MM.1S (cell line): ENCODE measurements around the gene COMT.

ENCODE experiments used
- DNase-seq: peaks from one replicate; pipeline ENCODE4 v3.0.0-alpha.2; 2015
- H2AFZ ChIP-seq: fragments of 300-600 bp; sonication (generic); 2 replicates; pipeline ENCODE4 v1.6.0; 2016; ENCODE audit warnings: antibody characterized with exemption, low read length
- H3F3A ChIP-seq: fragments of 300-600 bp; sonication (generic); 2 replicates; pipeline ENCODE4 v1.6.1; 2016; ENCODE audit warnings: mild to moderate bottlenecking, antibody characterized with exemption, low read length, moderate library complexity, mixed read lengths; ENCODE audit not compliant: insufficient read depth
- H3K27ac ChIP-seq: fragments of 300-600 bp; sonication (generic); 2 replicates; pipeline ENCODE4 v1.5.1; 2016; ENCODE audit warnings: mild to moderate bottlenecking, low read length
- H3K27me3 ChIP-seq: fragments of 300-600 bp; sonication (generic); replicated peaks from 2 replicates; pipeline ENCODE4 v1.6.0; 2016; ENCODE audit warnings: low read length; ENCODE audit not compliant: insufficient read depth
- H3K36me3 ChIP-seq: fragments of 300-600 bp; sonication (generic); replicated peaks from 2 replicates; pipeline ENCODE4 v1.6.1; 2016; ENCODE audit warnings: mild to moderate bottlenecking, low read length, mixed read lengths; ENCODE audit not compliant: insufficient read depth
- H3K4me1 ChIP-seq: fragments of 300-600 bp; sonication (generic); 2 replicates; pipeline ENCODE4 v1.6.1; 2016; ENCODE audit warnings: low read length, mixed read lengths
- H3K4me2 ChIP-seq: fragments of 300-600 bp; sonication (generic); 2 replicates; pipeline ENCODE4 v1.6.0; 2016; ENCODE audit warnings: low read depth, low read length
- H3K4me3 ChIP-seq: fragments of 300-600 bp; sonication (generic); 2 replicates; pipeline ENCODE4 v1.5.1; 2016; ENCODE audit warnings: low read length, mixed read lengths
- H3K79me2 ChIP-seq: fragments of 300-600 bp; sonication (generic); 2 replicates; pipeline ENCODE4 v1.6.1; 2016; ENCODE audit warnings: mixed run types, low read length, mixed read lengths
- H3K9ac ChIP-seq: fragments of 300-600 bp; sonication (generic); 2 replicates; pipeline ENCODE4 v1.6.1; 2016; ENCODE audit warnings: low read length, mixed read lengths
- H3K9me2 ChIP-seq: fragments of 300-600 bp; sonication (generic); replicated peaks from 2 replicates; pipeline ENCODE4 v1.6.1; 2016; ENCODE audit warnings: mild to moderate bottlenecking, low read length, mixed read lengths; ENCODE audit not compliant: insufficient read depth
- H3K9me3 ChIP-seq: fragments of 300-600 bp; sonication (generic); replicated peaks from 2 replicates; pipeline ENCODE4 v1.6.1; 2016; ENCODE audit warnings: mild to moderate bottlenecking, low read length, mixed read lengths; ENCODE audit not compliant: insufficient read depth
- H4K20me1 ChIP-seq: fragments of 300-600 bp; sonication (generic); 2 replicates; pipeline ENCODE4 v1.6.1; 2016; ENCODE audit warnings: mild to moderate bottlenecking, low read length, moderate library complexity, mixed read lengths; ENCODE audit not compliant: insufficient read depth
- EZH2 ChIP-seq: fragments of 300-600 bp; sonication (generic); optimal IDR thresholded peaks from 2 replicates; pipeline ENCODE3; 2017; ENCODE audit warnings: low read depth, mild to moderate bottlenecking, antibody characterized with exemption, low read length, mixed read lengths
- EZH2phosphoT487 ChIP-seq: fragments of 300-600 bp; sonication (generic); IDR thresholded peaks from 2 replicates; pipeline ENCODE4 v1.6.1; 2018; ENCODE audit warnings: antibody characterized with exemption, low read length
- TF ChIP-seq, protein P1 (sequence below): fragments of 300-600 bp; sonication (generic); IDR thresholded peaks from 2 replicates; pipeline ENCODE4 v1.5.1; 2016; ENCODE audit warnings: antibody characterized with exemption, low read length, mixed read lengths

COMT gene

DNA sequence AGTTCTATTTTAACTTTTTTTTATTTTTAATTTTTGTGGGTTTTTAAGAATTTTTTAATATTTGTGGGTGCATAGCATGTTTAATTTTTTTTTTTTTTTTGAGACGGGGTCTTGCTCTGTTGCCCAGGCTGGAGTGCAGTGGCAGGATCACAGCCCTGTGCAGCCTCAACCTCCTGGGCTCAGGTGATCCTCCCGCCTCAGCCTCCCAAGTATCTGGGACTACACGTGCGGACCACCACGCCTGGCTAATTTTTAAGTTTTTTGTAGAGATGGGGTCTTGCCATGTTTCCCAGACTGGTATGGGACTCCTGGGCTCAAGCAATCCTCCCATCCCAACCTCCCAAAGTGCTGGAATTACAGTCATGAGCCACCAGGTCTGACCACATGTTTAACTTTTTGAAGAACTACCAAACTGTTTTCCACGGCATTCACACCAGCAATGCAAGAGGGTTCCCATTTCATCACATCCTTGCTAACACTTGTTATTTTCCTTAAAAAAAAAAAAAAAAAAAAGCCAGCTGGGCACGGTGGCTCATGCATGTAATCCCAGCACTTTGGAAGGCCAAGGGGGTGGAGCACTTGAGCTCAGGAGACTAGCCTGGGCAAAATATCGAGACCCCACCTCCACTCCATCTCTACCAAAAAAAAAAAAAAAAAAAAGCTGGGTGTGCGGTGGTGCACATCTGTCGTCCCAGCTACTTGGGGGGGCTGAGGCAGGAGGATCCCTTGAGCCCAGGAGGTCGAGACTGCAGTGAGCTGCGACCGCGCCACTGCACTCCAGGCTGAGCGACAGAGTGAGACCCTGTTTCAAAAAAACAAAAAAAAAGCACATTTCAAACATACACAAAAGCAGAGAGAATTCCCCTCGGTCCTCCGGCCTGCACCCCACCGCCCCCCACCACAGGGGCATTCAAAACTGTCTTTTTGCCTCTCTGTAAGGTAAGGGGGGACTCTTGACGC, 16.8 kb downstream of the COMT start:
- Histone ChIP-seq H3K4me1 (peaks cover 3% of the 10 kb centered on the region; the same call in 1 of the 2 replicates), H3K9me2 (no peaks in the 10 kb centered on the region), H3K36me3 (no peaks in the 10 kb centered on the region), H3K4me3 (no peak overlapping the region), H4K20me1 (no peaks in the 10 kb centered on the region), H3K27me3 (no peaks in the 10 kb centered on the region), H3K9ac (no peak overlapping the region), H3K79me2 (no peaks in the 10 kb centered on the region), H3K27ac (no peak overlapping the region), H3K4me2 (no peak overlapping the region), H2AFZ (no peak overlapping the region), H3F3A (no peaks in the 10 kb centered on the region), H3K9me3 (no peaks in the 10 kb centered on the region)
- TF ChIP-seq EZH2: no peak
- TF ChIP-seq, protein P1, sequence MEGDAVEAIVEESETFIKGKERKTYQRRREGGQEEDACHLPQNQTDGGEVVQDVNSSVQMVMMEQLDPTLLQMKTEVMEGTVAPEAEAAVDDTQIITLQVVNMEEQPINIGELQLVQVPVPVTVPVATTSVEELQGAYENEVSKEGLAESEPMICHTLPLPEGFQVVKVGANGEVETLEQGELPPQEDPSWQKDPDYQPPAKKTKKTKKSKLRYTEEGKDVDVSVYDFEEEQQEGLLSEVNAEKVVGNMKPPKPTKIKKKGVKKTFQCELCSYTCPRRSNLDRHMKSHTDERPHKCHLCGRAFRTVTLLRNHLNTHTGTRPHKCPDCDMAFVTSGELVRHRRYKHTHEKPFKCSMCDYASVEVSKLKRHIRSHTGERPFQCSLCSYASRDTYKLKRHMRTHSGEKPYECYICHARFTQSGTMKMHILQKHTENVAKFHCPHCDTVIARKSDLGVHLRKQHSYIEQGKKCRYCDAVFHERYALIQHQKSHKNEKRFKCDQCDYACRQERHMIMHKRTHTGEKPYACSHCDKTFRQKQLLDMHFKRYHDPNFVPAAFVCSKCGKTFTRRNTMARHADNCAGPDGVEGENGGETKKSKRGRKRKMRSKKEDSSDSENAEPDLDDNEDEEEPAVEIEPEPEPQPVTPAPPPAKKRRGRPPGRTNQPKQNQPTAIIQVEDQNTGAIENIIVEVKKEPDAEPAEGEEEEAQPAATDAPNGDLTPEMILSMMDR: no peak
- TF ChIP-seq EZH2phosphoT487: no peak
- no peak for DNase-seq

DNA sequence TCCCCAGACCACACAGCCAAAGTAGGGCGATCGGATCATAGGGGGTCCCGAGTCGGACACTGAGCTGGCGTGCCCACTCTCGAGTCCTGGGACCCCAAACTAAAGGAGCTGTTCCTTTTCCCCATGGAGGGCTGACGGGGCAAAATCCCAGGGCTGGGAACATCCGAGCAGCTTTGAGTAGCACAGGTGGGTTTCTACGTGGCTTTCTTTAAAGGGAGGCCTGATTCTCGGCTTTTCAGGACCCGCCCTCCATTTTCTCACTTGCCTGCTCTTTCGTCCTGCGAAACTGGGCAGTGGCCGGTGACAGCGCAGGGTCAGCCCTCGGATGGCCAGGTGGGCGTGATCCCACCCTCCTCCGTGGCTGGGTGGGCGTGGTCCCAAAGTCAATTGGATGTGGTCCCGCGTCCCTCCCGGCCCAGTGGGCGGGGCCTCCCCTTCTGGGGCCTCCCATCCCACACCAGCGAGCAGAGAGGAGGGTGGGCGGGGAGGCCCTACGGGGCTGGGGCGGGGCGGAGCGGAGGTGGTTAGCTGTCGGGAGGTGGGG, 17.5 kb downstream of the COMT start:
- H3K4me1 ChIP-seq: peaks cover 3% of the 10 kb centered on the region; the same call in 1 of the 2 replicates
- no peak overlapping the region for H3K4me2 ChIP-seq
- no peak overlapping the region for H3K4me3 ChIP-seq
- H3K36me3 ChIP-seq: no peaks in the 10 kb centered on the region
- H3K27ac ChIP-seq: no peak overlapping the region
- no peak overlapping the region for H3K9ac ChIP-seq
- H3K9me3 ChIP-seq: no peaks in the 10 kb centered on the region
- no peaks in the 10 kb centered on the region for H3K27me3 ChIP-seq
- H4K20me1 ChIP-seq: no peaks in the 10 kb centered on the region
- no peaks in the 10 kb centered on the region for H3F3A ChIP-seq
- TF ChIP-seq EZH2 (no peak), EZH2phosphoT487 (no peak)
- TF ChIP-seq, protein P1: no peak
- no peak for DNase-seq
- no peaks in the 10 kb centered on the region for H3K9me2 ChIP-seq
- no peak overlapping the region for H2AFZ ChIP-seq
- no peaks in the 10 kb centered on the region for H3K79me2 ChIP-seq

DNA sequence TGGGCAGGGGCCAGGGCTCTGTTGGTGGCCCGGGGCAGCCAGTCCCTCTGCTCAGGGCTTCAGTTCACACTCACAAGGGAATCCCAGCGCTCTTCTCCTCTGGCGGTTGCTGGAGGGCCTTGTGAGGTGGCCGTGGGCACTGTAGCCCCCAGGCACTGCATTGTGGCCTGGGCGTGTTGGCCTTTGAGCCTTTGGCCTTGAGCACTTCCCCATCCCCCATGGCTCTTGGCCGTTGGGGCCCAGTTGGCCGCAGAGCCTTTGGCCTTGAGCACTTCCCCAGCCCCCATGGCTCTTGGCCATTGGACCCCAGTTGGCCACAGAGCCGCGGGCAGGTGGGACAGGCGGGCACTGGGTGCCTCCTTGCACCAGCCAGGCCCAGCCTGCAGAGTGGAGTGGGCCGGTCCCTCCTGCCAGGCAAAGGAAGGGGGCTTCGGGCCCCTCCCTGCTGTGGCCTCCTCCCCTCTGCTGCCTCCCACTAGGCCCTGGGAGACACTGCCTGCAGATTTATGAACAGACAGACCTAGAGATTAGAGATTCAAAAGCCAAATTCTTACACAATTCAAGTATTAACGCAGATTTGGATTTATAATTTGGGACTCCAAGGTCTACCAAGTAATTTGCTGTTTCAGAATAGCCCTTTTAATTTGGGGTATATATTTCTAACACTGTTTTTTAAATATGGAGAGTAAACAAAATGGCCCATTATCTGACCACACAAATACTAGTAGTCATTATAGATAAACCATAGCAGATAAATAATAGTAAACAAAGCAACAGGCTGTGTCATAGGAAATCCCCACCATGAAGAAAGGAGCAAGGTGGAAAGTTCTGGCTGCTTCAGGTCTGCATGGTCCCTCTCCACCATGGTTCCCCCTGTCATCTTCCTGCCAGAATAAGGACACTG, 18.3 kb downstream of the COMT start:
- H3K9me3 ChIP-seq: no peaks in the 10 kb centered on the region
- TF ChIP-seq EZH2phosphoT487: no peak
- TF ChIP-seq EZH2: no peak
- TF ChIP-seq, protein P1: no peak
- no peaks in the 10 kb centered on the region for H3K9me2 ChIP-seq
- peaks cover 3% of the 10 kb centered on the region; the same call in 1 of the 2 replicates for H3K4me1 ChIP-seq
- DNase-seq: no peak
- H3K9ac ChIP-seq: no peak overlapping the region
- no peaks in the 10 kb centered on the region for H4K20me1 ChIP-seq
- no peak overlapping the region for H3K4me2 ChIP-seq
- H3K36me3 ChIP-seq: no peaks in the 10 kb centered on the region
- H3K27ac ChIP-seq: no peak overlapping the region
- H3F3A ChIP-seq: no peaks in the 10 kb centered on the region
- H3K79me2 ChIP-seq: no peaks in the 10 kb centered on the region
- H3K4me3 ChIP-seq: no peak overlapping the region
- no peak overlapping the region for H2AFZ ChIP-seq
- H3K27me3 ChIP-seq: no peaks in the 10 kb centered on the region
